Ramos (cell line): ENCODE measurements around the gene PPP1CA.

ENCODE experiments used
- in situ Hi-C: fragments of 300-500 bp; cut with MboI; formaldehyde crosslinking; loops from one replicate; pipeline ENCODE4 v1.14.3; 2022; ENCODE audit warnings: low sequenced_read_pairs; ENCODE audit not compliant: unreplicated experiment

PPP1CA gene

DNA sequence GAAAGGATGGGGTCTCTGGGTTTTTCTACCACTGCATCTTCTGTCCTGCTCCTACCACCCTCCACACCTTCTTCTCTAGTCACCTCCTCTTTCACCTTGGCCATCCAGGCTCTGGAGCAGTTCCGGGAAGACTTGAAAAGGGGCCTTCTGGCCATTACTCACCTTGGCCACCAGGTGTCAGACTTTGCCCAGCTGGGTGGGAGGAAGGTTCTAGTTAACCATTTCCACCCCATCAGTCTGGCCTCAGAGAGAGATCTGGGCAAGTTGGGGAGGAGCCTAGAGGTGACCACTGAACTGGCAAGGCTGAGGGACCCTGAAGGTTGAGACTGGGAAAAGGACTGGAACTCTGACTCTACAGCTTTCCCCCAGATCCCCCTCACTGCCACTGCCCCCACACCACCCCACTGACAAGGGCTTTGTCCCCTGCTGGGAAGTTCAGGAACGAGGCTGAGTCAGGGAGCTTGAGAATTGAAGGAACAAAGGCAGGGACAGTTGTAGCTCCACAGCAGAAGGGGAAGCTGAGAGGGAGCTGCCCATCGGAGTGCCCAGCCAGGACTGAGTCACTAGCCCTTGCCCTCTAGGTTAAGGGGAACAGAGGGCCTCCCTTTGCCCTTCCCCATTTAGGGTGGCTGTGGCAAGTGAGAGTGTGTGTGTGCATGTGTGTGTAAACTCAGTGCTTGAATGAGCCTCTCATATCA, 44.6 kb downstream of the PPP1CA start:
- in situ Hi-C loops, result no loop called here

DNA sequence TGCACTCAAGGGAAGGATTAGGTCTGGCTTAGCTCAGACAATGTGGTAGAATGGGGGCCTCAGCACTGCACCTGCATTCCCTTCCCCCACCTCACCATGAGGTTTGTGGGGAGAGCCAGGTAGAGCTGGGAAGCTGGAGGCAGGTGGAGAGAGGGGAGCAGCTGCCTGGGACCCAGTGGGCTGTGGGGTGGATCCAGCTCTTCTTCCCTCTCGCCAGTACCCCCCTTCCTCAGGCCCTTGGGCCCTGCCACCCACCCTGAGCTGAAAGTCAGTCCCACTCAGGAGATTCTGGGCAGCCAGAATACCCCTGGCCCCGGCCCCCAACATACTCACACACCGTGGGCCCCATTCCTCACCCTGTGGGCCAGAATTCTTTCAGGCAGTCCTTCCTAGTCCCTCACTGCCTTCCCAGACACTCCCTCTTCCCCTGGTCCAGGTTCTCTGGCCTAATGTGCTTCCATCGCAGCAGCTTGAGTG, 45.2 kb downstream of the PPP1CA start:
- in situ Hi-C loops, result no loop called here

DNA sequence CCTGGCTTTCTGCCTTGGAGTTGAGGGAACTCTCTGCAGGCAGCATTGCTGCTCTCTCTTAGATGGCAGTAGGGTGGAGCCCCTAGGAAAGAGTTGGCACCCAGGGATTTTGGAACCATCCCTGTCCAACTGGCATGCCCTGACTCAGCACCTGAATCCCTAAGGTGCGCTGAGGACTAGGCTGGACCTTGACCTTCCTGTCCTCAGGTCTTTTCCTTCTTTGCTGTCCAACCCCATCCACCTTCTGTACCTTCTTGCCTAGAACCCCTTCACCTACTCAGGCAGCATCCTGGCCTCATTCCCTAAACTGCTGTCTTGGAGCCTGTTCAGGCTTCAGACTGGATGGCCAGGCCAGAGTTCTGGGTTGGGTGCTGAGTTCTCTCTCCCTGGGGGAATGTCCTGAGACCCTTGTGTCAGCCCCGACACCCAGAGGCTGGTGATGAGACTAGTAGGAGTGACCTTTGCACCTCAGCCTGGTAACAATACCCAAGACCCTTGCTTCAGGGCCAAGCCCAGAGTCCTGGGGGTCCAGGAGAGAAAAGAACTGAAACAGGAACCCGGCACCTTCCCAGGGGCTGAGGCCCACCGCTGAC, 45.8 kb downstream of the PPP1CA start:
- in situ Hi-C loops, result no loop called here

DNA sequence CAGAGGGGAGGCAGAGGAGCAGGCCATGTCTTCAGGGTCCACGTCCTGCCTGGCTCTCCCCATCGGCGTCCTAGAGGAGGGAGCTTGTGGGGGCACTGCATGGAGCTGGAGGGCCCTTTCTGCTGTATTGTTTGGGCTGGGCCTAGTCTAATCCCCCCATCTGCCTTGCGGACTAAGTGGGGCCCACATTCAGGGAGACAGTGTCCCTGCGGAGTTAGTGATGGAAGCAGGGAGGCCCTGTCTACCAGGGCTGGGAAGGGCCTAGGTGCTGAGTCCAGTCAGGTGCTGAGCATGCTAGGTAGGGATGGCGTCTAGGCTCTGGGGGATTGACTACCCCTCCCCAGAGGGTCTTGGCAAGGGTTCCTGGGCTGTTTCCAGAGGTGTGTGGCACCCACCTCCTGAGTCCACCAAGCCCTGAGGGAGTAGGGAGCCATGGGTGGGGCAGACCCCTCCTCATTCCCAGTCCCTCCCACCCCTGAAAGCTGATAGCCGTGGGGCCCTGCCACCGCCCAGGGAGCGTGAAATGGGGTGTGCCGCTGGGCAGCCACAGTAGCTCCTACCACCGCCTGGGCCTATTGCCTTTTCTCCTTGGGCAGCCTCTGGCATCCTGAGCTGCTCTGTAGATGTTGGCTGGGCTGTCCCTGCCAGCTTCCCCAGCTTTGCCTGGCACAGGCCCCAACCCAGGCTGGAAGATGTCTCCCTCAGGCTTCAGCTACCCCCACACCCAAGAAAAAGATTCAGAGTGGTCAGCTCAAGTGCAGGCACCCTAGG, 46.5 kb downstream of the PPP1CA start:
- in situ Hi-C loops, result no loop called here

DNA sequence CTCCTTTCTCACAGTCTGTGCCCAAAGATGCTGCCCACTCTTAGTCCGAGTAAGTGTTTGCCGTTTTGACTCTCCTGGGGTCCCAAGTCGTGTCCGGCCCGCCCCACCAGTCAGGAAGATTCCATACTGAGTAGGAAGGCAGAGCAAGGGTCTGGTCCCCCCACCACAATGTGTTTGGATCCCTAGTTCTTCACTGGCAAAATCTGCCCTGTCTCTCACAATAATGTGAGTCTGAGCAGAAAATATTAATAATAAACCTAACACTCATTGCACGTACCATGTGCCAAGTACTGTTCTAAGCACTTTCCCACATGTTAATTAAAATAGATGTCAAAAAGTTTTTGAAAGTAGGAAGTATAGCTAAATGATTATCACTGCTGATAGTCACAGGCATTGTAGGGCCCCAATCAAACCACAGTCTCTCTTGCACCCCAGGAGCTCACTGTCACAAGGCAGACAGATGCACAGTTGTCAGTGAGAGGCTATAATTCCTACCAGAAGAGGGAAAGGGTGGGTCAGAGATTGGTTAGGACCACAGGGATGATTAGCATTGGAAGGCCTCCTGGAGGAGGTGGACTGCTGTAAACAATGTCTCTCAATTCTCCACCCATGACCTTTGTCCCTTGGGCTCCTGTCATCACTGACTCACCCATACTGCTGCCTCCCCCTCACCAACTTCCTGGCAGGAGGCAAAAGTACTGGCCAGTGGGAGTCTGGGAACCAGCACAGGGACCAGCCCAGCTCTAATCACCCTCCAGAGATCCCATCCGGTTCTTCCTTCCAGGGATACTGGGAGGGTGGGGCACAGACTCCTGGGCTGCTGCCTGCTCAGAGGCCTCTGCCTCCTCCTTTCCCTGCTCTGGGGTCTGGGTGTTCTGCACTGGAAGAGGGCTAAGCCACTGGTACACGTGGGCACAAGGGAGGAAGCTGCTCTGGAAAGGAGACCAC, 47.3 kb downstream of the PPP1CA start:
- in situ Hi-C loops, result no loop called here

DNA sequence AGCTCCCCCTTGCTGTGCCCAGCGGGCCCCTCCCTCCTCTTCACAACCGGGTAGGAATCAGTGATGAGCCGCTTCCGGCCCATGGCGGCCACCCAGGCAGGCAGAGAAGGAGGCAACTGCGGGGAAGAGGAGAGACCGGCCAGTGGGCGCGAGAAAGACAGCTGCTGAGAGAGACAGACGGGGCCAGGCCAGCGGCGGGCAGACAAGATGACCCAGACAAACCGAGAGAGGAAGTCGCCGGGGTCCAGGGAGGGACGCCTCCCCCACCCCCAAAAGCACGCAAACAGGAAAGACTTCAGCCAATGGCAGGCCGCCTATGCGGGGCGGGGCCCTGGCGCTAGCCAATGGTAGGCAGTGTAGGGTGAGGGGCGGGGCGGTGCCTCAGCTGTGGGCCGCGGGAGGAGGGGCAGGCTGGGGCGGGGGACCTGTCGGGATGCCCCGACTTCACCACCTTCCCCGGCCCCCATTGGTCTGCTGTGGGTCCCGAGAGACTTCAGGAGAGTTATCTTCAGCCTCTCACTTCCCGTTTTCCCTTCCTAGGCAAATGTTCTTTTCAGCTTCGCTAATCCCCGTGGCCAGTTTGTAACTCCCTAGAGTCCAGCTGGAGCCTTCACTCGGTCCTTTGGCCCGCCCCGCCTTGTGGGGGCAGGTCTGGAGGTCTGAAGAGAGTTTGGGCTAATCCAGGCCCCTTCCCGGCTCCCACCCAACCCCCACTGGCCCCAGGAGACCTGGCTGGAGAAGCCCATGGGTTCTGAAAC, 48.2 kb downstream of the PPP1CA start, which contains the start of gene POLD4:
Gene POLD4 (minus strand): TSS at position 230 of the 758 bp plus-strand sequence. CDS start 147 bp downstream, at position 83.
- in situ Hi-C loops, result no loop called here

DNA sequence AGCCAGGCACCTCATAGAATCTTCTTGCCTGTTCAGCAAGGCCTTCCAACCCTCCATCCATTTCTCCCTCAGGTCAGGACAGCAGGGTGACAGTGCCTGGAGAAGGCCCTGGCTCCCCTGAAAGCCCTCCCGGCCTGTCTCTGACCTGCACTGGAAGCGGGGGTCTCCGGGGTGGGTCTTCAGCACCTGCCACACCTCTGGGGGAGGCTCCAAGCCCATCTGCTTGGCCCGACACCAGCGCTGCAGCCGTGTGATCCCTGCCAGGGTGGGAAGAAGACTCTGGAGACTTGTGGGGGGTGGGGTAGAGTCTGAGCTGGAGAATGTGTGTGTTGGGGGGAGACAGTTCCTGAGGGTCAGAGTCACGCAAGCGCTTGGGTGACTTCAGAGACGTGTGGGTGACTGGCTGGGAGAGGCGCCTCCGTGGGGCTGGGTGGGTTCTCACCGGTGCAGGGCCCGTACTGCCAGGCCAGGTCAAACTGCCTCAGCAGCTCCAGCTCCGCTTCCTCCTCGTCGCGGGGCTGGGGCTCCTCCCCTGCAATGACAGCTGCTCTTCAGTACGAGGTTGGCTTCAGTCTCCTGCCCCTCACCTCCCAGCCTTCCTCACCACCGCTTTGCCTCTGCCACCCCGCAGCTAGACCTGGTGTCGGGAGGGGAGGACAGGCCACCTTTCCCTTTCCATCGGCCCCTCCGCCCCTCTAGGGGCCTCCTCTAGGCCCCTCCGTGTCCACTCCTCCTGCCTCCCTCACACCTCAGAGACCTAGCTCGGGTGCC, 48.9 kb downstream of the PPP1CA start:
- in situ Hi-C loops, result no loop called here

DNA sequence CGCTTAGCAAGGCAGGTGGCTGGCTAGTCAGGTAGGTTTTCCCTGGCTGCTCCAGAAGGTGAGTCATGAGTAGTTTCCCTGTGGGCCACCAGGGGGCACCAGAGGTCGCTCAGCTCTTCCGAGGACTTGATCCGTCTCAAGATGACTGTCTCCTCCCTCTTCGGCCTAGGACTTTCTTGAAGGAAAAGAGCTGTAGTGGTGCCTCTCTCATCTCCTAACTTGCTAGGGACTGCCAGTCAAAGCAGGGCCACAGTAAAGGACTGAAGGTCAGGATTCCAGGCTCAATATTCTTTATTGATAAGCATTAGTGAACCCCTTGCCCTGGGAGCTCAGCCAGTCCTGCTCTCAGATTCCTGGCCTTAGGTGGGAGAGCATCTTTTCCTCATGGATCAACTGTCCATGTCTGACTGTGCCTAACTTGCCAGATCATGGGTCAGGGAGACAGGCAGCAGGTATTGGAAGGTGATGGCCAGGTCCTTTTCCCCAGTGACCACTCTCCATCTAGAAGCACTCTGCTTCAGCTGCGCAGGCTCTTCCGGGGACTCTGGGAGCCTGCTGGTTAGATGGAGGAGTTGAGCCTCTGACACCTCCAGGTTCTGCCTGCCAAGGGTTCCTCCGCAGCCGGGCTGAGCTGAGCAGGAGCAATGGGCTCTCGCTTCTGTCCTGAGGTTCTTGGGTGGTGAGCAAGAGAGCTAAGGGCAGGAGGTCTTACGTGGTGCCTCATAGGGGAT, 50.2 kb downstream of the PPP1CA start:
- in situ Hi-C loops, result no loop called here

DNA sequence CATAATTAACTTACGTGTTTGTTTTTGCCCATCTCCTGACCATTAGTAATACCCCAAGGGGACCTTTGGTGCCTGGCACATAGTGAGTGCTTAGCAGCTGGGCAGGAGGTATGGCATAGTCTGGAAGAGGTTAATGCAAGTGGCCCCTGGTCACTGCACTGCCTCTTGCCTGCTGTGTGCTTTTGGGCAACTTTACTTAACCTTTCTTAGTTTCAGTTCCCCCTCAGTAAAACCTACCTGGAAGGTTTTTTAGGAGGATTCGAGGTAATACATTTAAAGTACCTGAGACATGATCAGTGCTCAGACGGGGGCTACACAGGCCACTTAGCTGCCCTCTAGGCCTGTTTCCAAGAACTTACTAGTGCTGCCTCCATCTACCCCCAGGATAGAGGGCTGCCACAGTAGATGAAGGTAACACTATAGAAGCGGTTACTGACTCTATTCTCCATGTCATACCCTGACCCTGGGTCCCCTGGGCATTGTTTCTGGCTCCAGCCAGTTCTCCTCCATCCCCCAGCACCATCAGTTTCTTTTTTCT, 51.7 kb downstream of the PPP1CA start:
- in situ Hi-C loops, result no loop called here

DNA sequence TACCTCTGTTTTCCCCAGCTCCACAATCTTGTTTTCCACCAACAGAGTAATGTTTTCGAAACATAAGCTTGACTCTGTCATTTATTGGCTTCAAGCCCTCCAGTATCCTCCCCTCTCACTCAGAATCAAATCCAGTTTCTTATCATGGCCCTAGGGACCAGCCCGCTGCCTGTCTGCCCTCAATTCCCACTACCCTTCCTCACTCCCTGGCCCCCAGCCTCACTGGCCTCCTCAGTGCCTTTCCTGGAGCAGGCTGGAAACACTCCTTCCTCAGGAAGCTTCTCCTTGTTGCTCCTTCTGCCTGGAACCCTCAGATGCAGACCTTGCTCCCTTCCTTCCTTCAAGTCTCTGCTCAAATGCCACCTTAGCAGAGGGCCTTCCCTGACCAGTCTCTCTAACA, 52.2 kb downstream of the PPP1CA start:
- in situ Hi-C loops, result no loop called here

DNA sequence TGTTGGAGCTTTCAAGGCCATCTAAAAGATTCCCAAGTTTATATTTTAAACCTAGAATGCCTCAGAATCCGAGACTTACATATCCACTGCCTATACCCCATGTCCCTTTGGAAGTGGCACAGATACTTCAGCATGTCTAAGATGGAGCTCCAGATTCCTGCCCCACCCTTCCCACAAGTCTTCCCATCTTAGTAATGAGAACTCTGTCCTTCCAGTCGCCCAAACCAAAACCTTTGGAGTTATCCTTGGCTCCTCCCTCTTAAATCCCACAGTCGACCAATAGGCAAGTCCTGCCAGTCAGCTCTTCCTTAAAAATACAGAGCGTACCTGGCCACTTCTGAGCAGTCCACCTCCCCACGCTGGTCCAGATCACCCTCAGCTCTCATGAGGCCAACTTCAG, 52.6 kb downstream of the PPP1CA start:
- in situ Hi-C loops, result no loop called here
